ENCODE measurements around the gene PRR12. TPM values are rescaled to one million over a fixed set of nuclear protein-coding genes. Genes with fewer than 3 reads are reported as not detected.
A peak's percentile ranks its signal among the peaks of the same experiment; 100 is the strongest.

PRR12 gene
- polyA plus RNA-seq (2013, experiment 1 of 2; ENCODE audit: insufficient read length), result 17.0 TPM
- 15.3 TPM for polyA plus RNA-seq (2013, experiment 2 of 2; ENCODE audit: insufficient read length)

DNA sequence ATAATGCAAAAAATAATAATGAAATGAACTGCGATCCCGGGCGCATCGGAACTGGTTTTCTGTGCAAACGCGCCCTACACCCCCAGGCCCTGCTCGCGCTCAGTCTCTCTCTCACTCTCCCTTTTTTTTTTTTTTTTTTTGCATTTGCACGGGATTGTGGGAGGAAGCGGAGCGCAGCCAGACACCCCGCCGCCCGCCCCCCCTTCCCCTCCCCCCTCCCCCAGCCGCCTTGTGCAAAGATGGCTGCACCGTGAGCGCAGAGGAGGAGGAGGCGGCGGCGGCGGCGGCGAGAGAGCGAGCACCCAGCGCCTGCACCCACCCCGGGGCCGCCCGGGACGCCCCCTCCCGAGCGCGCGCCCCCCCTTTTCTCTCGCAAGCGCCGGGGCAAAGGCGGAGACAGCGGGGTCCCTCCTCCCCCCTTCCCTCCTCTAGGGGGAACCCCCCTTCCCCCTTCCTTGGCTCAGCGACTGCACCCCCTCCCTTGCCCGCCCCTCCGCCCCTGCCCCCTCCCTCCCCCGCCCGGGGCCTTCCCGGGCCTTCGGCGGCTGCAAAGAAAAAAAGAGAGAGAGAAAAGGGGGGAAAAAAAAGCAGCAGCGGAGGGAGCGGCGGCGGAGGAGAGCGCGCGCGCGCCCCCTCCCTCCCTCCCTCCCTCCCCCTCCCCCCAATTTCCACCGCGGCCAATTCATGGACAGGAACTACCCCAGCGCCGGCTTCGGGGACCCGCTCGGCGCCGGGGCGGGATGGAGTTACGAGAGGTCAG is at the start of gene PRR12:
Gene PRR12 (plus strand): TSS at position 212 of the 760 bp plus-strand sequence. CDS start 473 bp downstream, at position 685.
- peak; percentile 80 for DNase-seq

- DNase-seq, result no peak
These were observed 49.1 kb upstream of the PRR12 start for GRCh38 chr19:49541914-49542313.

GRCh38 chr19:49542446-49542845 is 48.5 kb upstream of the PRR12 start:
- no peak for DNase-seq

- DNase-seq, result no peak
These were observed 48.0 kb upstream of the PRR12 start for GRCh38 chr19:49543032-49543431.

- DNase-seq, result no peak
These were observed 46.8 kb upstream of the PRR12 start for GRCh38 chr19:49544154-49544553.

DNA sequence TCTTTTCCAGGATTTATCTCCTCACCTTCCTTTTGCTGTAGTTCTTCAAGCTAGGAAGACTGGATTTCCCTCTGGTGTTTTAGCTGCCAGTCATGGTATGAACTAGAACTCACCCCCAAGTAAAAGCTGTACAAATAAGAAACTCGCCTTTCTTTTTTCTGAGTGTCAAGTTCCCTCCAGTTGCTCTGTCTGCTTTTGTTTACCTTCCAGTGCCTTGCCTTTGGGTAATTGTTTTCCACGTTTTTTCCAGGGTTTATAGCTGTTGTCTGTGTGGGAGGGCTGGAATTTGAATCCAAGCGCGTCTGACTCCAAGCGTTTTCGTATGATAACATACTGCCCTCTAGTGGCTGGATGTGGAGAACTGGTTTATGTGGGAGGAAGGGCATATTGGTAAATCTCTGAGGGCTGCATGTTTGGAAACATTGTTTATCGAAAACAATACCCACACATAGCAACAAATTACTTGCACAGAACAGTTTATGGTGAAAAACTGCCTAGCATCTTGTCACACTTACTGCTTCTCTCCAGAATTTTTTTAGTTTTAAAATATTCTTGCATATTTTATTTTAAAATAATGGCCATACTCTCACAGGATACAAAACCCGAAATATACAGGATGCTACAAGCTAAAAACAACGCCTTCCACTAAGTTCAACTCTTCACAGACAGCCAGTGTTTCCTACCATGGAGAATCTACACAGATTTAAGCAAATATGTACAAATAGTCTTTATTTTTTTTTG is 44.0 kb upstream of the PRR12 start:
- peak; percentile 87 for DNase-seq

DNA sequence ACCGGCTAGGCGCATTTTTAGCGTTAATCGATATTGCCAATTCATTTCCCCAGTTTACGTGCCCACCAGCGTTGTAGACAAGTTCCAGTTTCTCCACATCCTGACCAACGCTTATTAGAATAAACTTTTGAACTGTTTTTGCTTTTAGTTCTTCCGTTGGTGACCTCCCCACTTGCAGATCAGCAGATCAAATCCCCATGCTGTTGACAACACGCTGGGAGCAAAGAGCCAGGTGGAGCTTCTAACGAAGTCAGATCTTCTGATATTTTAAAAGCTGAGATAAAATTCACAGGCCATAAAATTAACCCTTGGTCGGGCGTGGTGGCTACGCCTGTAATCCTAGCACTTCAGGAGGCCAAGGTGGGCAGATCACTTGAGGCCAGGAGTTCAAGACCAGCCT is 41.9 kb upstream of the PRR12 start:
- no peak for DNase-seq

GRCh38 chr19:49551531-49551930 is 39.5 kb upstream of the PRR12 start:
- no peak for DNase-seq

DNA sequence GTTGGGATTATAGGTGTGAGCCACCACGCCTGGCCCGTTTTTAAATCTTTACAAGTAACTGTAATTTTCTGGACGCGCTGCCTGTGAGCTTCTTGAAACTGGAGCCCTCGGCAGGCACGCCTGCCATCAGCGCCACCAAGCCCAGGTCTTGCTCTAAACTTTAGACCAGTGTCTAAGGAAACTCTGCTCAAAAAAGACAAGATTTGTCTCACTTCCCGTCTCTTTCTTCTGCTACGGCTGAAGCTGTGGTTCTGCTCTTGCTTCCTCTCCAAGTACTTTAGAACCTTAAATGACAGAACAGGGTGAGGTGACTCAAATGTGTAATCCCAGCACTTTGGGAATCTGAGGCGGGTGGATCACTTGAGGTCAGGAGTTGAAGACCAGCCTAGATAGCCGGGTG is 38.2 kb upstream of the PRR12 start:
- DNase-seq, result no peak

GRCh38 chr19:49553451-49554271 is 37.3 kb upstream of the PRR12 start:
- peak; percentile 39 for DNase-seq

- no peak for DNase-seq
These were observed 36.2 kb upstream of the PRR12 start for GRCh38 chr19:49554701-49555181.

GRCh38 chr19:49555600-49556411 is 35.2 kb upstream of the PRR12 start:
- DNase-seq, result peak; percentile 61

GRCh38 chr19:49556412-49557398 is 34.3 kb upstream of the PRR12 start:
- no peak for DNase-seq

DNA sequence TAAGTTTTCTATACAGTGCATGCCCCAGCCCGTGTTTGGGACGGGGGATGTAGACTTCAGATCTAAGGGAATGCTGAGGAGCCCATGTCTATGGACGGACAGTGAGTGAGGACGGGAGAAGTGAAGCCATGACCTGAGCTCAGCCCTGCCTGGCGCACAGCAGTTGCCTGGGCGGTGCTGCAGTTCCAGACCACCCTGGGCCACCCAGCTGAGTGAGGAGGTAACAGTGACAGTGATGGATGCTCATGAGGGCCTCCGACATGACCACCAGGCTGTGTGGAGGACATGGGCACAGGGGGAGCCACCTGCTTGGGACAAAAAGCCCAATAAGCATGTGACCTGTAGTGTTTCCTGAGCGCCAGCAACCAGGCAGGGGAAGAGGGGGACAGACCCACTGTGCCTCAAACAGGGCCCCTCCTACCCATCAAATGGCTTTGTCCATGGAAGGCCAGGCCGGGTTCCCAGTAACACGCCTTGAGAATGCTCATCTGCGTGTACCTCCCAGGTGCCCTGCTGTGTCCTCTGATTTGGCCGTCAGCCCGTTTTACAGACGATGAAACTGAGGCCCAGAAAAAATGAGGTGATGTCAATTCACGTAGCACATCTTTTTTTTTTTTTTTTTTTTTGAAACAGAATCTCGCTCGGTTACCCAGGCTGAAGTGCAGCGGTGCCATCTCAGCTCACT is 33.2 kb upstream of the PRR12 start:
- no peak for DNase-seq

DNA sequence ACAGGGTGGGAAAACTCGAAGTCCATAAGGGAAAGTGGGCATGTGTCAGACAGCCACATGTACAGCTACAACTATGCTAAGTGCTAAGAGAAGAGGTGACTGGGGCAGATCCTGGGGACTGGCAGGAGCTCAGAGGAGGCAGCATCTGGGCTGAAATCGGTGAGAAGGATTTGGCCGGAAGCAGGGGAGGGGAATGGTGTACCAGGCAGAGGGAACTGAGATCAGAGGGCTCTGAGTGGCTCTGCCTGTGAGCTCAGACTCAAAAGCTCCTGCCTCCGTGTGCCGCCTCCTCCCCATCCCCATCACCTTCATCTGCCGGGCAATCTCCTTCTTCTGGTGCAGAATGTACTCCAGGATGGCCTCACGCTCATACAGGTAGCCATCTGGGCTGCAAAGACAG is 32.4 kb upstream of the PRR12 start:
- DNase-seq, result no peak

DNA sequence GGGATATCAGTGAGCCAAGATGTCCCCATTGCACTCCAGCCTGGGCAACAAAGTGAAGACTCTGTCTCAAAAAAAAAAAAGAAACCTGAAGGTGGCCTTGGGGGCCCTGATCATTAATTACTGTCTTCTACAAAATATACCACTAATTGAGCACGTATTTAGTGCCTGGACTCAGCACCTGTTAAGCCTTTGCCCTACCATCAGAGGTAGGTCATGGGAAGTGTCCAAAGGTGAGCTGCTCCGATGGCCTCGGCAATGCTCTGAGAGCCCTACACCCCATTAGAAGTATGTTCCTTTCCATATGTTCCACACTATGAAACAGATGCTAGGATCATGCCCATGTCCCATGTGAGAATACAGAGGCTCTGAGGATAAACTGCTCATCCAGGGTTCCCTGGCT is 31.5 kb upstream of the PRR12 start:
- DNase-seq, result no peak

DNA sequence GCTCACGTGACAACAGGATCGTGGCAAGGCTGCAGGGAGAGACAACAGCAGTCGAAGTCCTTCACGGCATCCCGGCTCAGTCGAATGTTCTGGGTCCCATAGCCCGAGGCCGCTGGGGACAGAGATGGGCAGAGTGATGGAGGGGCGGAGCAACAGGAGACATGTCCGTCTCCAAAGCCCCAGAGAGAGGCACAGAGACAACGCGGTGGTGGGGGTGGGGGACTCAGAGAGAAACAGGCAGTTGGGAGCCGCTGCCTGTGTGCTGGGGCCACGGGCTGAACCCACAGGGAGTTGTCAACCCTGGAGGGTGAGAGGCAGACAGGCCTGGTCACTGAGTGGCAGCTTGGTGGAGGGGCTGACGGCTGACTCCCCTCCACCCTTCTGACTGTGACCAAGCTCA is 31.1 kb upstream of the PRR12 start:
- no peak for DNase-seq

GRCh38 chr19:49560358-49560900 is 30.6 kb upstream of the PRR12 start:
- no peak for DNase-seq

GRCh38 chr19:49564616-49565045 is 26.4 kb upstream of the PRR12 start:
- DNase-seq, result no peak

- no peak for DNase-seq
These were observed 25.7 kb upstream of the PRR12 start for GRCh38 chr19:49565261-49565660.
